ENCODE results near the gene AIG1. TPM values are rescaled to one million over a fixed set of nuclear protein-coding genes. Genes with fewer than 3 reads are reported as not detected.
"Not testable (repeated sequence)": the region's sequence is repeated elsewhere in the genome, so short reads cannot be mapped to it uniquely, and the experiment has no call there.

Gene AIG1
- total RNA-seq, 1 donor from 2014 or later: 3.8 TPM

GRCh38 chr6:143055213-143055612 is 5.5 kb upstream of the AIG1 start:
- intact Hi-C loops (cut with micrococcal nuclease): loop anchor here (5.0 kb wide), 1 partner anchor 233 kb away; no protein-coding TSS in a partner anchor

DNA sequence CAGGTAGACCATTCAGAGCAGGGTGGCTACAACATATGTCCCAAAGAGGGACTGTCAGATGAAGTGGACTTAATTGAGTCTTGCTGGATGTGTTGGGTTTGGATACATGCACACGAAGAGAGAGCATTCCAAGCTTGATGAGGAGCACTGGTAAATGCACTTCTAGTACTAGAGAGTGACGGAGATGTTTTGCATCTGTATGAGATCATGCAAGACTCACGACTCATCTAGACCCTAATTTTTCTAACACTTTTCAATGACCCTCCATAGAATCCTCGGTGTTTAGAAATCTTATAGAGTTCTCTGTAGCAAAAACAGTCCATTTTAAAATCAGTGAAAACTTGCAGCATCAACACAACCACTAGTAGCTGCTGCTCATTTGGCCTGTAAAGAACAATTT is 4.8 kb upstream of the AIG1 start:
- intact Hi-C loops (cut with micrococcal nuclease): loop anchor here (5.0 kb wide), 1 partner anchor 234 kb away; no protein-coding TSS in a partner anchor

DNA sequence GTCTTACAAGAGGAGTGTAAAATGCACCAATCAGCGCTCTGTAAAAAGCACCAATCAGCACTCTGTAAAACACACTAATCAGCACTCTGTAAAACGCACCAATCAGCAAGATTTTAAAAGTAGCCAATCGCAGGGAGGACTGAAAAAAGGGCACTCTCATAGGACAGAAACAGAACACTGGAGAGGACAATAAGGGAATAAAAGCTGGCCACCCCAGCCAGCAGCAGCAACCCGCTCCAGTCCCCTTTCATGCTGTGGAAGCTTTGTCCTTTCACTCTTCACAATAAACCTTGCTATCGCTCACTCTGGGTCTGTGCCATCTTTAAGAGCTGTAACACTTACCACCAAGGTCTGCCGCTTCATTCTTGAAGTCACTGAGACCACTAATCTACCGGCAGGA is 1.7 kb upstream of the AIG1 start:
- intact Hi-C loops (cut with micrococcal nuclease): loop anchor here (5.0 kb wide), 1 partner anchor 237 kb away; no protein-coding TSS in a partner anchor

GRCh38 chr6:143059663-143060353 is 881 bp upstream of the AIG1 start:
- intact Hi-C loops (cut with micrococcal nuclease): loop anchor here (1.0 to 5.0 kb wide), 5 partner anchors 113 to 782 kb away; partner anchors contain the start of genes ADAT2, LTV1 and PEX3

DNA sequence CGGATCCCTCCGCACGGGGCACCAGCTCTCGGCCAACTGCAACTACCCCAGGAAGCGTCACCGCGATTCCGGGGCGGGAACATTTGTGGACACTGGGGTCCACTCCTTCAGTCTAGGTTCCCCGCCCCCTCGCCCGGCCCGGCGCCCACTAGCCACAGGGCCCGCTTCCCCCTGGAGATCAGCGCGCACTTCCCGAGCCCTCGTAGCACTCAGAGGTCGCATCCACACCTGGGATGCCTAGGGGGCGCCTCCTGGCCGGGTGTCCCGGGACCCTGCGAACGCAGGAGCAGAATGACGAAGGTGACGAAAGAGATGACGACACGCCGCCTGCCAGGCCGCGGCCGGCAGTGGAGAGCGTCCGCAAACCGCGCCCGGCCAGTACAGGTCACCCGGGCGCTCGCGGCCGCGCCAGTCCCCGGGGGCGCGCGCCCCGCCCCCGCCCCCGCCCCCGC is 309 bp upstream of the AIG1 start:
- intact Hi-C loops (cut with micrococcal nuclease): loop anchor here (1.0 to 5.0 kb wide), 4 partner anchors 113 to 782 kb away; partner anchors contain the start of genes ADAT2, LTV1 and PEX3

- intact Hi-C loops (cut with micrococcal nuclease): loop anchor here (5.0 kb wide), 2 partner anchors 134 to 781 kb away; partner anchors contain the start of gene LTV1
These were observed 1.1 kb downstream of the AIG1 start for GRCh38 chr6:143061597-143062385.

DNA sequence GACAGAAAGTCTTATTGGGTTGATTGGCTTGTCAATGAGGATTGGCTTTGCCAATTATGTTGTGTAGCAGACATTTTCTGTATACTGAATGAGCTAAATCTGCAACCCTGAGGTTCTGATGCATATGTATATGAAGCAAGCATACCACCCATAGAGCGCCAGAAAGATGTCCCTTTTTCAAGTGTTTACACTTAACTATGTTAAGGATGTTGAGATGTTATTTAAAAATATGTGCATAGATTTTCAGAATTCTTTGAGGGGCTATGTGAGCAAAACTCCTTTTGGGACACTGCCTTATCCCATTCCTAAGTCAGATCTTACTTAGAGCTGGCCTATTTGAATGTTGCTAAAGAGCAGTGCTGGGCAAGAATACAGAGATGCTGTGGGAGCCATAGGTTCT is 1.9 kb downstream of the AIG1 start:
- intact Hi-C loops (cut with micrococcal nuclease): loop anchor here (5.0 kb wide), 2 partner anchors 135 to 780 kb away; partner anchors contain the start of gene LTV1

DNA sequence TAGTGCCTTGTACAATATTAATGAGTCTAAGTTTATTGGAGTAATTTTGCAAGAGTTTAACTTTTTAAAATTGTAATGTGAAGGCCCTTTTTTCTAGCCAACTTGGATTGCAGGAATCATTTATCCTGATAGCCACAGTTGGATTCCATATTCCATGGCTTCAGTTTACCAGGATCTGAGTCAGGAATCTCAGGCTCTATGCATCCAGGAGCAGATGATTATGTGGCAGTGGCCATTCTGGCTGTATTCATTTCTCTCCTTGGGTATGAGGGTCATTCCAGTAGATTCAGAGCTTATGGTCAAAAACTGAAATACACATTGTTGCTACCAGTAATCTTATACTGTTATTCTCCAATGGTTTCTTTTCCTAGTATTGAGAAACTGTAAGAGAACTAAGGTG is 2.9 kb downstream of the AIG1 start:
- intact Hi-C loops (cut with micrococcal nuclease): loop anchor here (5.0 kb wide), 2 partner anchors 136 to 779 kb away; partner anchors contain the start of gene LTV1

GRCh38 chr6:143064271-143064670 is 3.6 kb downstream of the AIG1 start:
- intact Hi-C loops (cut with micrococcal nuclease): loop anchor here (5.0 kb wide), 2 partner anchors 137 to 778 kb away; partner anchors contain the start of gene LTV1

DNA sequence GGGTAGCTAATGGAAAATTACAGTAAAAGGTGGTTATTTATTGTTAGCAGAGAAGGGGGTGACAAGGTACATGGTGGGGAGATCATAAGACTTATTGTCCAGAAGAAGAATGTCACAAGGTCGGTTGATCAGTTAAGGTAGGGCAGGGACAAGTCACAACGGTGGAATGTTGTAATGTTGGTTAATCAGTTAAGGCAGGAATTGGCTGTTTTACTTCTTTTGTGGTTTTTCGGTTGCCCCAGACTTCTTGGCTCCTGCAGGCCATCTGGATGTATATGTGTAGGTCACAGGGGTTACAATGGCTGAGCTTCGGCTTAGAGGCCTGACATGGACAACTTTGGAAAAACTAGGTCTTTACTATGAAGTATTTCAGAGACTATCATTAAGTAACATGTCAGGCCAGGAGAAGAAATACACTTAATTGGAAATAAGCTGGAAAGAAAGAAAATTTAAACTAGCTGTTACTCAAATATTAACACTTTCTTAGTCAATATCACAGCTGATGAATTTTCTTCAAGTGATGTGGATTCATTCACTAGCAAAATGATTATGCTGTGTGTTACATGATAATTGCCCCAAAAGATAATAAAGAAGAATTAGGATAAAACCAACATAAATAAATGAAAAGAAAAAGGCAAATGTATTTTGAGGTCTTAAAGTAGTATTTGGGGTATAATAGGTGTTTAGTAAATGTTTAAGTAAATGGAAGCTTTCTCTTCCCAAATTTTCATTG is 4.4 kb downstream of the AIG1 start:
- intact Hi-C loops (cut with micrococcal nuclease): loop anchor here (5.0 kb wide), 2 partner anchors 138 to 777 kb away; partner anchors contain the start of gene LTV1

- intact Hi-C loops (cut with micrococcal nuclease): no loop called here
These were observed 7.3 kb downstream of the AIG1 start for GRCh38 chr6:143068001-143068400.

DNA sequence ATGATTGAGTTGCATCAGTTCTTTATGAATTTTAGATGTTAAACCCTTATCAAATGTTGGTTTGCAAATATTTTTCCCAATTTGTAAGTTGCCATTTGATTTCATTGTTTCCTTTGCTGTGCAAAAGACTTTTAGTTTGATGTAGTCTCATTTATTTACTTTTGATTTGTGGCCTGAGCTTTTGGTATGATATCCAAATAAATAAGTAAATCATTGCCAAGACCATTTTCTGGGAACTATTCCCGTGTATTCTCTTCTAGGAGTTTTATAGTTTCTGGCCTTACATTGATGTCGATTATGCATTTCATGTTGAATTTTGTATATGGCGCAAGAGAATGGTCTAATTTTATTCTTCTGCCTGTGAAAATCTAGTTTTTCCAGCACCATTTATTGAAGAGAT is 13.4 kb downstream of the AIG1 start:
- intact Hi-C loops (cut with micrococcal nuclease): no loop called here

DNA sequence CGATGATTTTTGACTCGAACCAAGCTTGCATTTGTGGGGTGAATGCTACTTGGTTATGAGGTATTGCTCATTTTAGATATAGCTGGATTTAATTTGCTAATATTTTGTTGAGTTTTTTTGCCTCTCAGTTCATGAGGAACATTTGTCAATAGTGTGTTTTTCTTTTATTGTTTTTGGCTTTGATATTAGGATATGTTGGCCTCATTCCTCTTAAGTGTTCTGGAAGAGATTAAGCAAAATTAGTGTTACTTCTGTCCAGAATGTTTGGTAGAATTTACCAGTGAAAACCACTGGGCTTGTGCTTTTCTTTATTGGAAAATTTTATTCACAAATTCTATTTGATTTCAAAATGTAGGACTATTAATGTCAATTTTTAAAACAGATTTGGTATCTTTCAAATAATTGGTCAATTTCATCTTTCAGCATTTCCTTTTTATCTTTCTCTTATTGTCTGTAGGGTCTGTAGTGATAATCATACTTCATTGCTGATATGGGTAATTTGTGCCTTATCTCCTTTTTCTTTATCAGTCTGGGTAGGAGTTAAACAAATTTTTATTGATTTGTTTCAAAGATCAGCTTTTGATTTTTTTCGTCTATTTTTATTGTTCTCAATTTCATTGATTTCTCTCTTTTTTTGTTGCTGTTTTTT is 14.1 kb downstream of the AIG1 start:
- intact Hi-C loops (cut with micrococcal nuclease): no loop called here

- intact Hi-C loops (cut with micrococcal nuclease): no loop called here
These were observed 18.0 kb downstream of the AIG1 start for GRCh38 chr6:143078468-143079324.

GRCh38 chr6:143079325-143079640 is 18.6 kb downstream of the AIG1 start:
- intact Hi-C loops (cut with micrococcal nuclease): no loop called here

DNA sequence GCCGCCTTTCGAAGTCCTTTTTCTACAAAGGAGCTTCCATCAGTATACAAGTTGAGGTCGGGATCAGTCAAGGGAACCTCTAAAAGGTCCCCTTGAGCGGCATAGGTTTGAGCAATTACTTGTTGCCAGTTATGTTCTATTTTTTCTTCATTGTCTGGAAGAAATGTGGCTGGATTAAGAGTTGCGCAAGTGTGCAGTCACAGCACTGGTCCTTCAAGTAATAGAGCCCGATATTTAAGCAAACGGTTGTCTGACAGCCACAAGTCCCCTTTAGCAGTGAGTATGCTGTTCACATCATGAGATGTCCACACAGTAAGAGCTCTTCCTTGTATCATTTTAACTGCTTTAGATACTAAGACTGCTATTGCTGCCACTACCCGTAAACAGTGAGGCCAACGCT is 21.6 kb downstream of the AIG1 start:
- intact Hi-C loops (cut with micrococcal nuclease): not testable (repeated sequence)

GRCh38 chr6:143084019-143084418 is 23.3 kb downstream of the AIG1 start:
- intact Hi-C loops (cut with micrococcal nuclease): not testable (repeated sequence)

GRCh38 chr6:143087335-143087734 is 26.6 kb downstream of the AIG1 start:
- intact Hi-C loops (cut with micrococcal nuclease): not testable (repeated sequence)

DNA sequence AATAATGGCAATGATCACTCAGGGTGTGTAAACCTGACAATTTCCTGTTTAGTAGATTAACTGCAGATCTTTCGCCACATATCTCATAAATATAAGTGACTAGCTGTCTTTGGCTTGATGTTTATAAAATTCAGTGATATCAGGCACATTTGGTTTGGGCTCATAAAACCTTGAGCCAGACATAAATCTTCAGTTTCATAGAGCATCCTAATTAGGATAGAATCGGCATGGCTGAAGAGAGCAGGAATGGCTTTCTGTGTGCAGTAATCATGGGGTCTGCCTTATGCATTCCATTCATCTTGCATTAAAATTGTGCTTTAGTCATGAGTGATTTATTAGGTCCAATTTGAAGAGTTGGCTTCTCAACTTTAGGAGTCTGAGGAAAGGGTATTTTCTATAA is 27.2 kb downstream of the AIG1 start:
- intact Hi-C loops (cut with micrococcal nuclease): no loop called here
